GM18520 (cell line): ENCODE results near the gene RPS6KC1.
"Not testable (repeated sequence)": the region's sequence is repeated elsewhere in the genome, so short reads cannot be mapped to it uniquely, and the experiment has no call there.

Source experiments
- ATAC-seq: cut with Tn5 transposase; IDR thresholded peaks from one replicate; pipeline ENCODE4 v1.9.1; 2021; ENCODE audit not compliant: unreplicated experiment

Gene RPS6KC1

GRCh38 chr1:213054142-213054541 lies 3.1 kb downstream of the RPS6KC1 start:
- ATAC-seq = no peak

DNA sequence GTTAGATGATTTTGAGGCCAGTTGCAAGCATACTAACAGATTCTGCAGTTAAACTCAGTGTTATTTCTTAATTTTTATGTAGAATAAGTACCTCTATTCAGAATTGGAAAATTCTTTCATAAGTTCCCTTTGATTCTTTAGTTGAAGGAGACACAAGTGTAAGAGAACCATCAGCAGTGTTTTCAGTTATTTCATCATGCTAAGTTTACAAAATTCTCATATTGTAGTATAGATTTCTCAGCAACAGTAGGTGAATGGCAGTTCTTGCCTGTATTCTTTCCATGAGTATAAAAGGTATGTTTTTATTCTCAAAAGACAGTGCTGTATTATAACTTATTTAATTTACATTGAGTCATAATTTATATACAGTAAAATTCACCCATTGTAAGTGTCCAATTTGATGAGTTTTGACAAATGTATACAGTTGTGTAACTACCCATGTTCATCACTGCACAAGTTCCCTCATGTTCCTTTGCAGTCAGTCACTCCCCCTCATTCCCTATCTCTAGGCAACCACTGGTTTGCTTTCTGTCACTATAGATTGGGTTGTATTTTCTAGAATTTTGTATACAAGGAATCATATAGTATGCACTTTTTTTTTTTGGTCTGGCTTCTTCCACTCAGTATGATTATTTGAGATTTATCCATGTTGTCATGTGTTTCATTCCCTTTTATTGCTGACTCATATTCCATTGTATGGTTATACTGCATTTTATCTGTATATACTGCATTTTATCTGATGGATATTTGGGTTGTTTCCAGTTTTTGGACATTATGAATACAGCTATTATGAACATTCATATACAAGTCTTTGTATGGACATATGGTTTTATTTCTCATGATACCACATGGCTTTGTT lies 3.9 kb downstream of the RPS6KC1 start:
- no peak for ATAC-seq

DNA sequence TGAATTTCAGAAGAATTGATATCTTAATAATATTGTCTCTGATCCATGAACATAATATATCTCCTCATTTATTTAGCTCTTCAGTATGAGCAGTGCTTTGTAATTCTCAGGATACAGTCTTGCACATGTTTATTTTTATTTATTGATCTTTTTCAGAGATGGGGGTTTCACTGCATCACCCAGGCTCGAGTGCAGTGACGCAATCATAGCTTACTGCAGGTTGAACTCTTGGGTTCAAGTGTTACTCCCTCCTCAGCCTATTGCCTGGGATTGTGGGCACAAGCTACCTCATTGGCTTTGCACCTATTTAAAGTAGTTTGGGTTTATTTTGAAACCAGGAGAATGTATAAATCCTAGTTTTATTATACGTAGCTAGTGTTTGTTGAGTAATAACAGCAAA lies 4.7 kb downstream of the RPS6KC1 start:
- no peak for ATAC-seq

DNA sequence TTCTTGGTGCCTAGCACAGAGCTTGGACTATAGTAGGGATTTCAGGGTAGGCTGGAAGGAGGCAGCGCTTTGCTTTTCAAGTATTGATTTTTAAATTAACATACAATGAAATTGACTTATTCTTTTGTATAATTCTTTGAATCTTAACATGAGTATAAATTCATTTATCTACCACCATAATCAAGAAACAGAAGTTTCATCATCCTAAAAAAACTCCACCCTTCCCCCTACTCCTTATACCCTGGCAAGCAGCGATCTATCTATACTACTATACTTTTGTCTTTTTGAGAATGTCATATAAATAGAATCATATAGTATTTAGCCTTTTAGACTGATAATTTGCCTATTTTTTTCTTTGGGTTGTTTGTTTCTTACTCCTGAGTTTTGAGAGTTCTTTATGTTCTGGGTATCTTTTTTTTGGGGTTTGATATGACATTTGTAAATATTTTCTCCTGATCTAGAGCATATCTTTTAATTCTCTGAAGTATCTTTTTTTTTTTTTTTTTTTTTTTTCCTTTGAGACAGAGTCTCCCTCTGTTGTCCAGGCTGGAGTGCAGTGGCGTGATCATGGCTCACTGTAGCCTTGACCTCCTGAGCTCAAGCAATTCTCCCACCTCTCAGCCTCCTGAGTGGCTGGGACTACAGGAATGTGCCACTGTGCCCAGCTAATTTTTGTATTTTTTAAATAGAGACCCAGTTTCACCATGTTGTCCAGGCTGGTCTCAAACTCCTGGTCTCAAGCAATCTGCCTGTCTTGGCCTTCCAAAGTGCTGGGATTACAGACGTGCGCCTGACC lies 6.4 kb downstream of the RPS6KC1 start:
- ATAC-seq = no peak

GRCh38 chr1:213060836-213061235 lies 9.8 kb downstream of the RPS6KC1 start:
- no peak for ATAC-seq

DNA sequence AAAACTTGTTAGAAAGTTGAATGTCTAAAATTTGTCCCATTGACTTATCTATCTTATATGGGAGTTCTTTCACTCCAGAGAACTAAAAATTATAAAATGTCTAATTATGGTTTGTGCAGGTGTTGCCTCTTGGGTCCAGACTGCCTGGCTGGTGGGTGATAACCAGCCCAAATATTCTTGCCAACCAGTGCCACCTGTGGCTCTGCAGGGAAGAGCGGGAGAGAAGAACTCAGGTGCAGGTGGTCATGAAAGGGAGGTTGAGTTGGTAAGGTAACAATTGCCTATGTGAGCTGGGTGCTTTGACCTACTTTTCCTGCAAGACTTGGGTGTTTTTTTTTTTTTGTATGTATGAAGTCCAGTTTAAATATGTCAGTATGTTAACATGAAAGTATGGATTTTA lies 10.2 kb downstream of the RPS6KC1 start:
- ATAC-seq = no peak

- ATAC-seq = no peak
Measured at GRCh38 chr1:213065800-213066199, 14.8 kb downstream of the RPS6KC1 start.

DNA sequence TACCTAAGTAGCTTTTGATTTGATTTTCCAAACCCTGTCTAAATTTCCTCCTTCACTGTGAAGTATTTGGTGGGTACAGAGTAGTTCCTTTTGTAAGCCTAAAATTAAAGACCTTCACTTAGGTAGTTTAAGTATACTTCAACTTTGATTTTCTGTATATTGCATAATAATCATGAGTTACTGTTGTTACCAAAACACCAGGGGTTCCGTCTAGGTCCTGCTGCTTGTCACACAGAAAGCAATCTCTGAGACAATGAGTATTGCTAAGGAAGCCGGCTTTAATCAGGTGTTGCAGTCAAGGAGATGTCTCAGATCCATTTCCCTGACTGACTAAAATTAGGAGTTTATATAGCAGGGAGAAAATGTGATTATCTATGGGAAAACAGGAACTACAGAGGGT lies 15.3 kb downstream of the RPS6KC1 start:
- ATAC-seq = no peak

- ATAC-seq = no peak
Measured at GRCh38 chr1:213067352-213067751, 16.3 kb downstream of the RPS6KC1 start.

DNA sequence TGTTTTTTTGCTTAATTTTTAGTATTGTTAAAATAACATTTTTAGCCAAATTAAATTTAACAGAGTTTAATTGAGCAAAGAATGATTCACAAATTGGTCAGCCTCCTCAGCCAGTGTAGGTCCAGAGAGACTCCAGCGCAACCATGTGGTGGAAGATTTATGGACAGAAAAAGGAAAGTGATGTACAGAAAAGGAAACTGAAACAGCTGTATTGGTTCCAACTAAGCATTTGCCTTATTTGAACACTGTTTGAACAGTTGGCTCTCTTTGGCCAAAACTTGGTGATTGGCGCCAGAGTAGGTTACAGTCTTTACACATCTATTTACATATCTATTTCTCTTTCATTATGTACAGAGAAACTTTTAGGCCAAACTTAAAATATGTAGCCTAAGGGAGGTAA lies 19.4 kb downstream of the RPS6KC1 start:
- ATAC-seq = peak; percentile 95

DNA sequence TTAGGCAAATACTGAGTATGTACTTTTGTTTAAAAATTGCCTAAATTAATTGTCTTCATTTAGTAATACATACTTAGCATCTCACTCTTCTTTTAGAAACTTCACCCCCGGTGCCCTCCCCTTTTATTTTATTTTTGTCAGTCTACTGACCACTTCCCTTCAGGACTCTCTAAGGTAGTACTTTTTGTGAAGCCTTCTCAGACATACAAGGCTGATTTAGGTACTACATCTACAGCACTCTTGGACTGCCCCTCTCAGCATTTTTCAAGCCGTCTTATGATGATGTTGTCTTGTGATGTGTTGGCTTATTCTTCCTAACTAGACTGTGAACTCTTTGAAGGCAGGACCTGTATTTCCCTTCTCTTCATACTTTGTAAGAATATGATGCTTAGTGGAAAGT lies 24.7 kb downstream of the RPS6KC1 start:
- peak; percentile 61 for ATAC-seq

DNA sequence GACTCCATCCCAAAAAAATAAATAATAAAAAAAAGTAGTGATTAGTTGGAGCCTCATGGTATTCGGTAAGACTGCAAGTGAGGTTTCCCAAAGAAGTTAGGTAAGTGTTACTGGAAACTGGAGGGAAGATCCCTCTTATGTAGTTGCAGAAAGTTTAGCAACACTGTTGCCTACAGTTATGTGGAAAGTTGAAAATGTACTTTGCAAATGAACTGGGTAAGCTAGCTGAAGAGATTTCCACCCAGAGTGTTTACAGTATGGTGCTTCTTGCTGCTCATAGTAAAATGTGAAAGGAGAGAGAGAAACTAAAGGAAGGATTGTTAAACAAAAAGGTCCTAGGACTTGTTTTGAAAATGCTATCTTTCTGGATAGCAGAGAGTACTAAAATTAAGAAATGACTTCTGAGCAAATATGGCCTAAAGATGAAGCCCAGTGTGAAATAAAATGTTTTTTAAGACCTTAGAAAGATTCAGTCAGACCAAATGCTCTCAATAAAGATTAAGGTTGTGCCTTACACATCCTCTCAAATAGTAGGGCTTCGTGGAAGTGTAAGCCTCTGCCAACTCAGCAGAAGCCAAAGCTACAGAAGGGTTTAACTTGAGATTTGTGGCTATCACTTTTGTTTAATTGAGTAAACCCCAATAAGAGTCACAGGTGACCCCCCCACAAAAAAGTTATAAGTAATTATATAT lies 31.5 kb downstream of the RPS6KC1 start:
- ATAC-seq = no peak

DNA sequence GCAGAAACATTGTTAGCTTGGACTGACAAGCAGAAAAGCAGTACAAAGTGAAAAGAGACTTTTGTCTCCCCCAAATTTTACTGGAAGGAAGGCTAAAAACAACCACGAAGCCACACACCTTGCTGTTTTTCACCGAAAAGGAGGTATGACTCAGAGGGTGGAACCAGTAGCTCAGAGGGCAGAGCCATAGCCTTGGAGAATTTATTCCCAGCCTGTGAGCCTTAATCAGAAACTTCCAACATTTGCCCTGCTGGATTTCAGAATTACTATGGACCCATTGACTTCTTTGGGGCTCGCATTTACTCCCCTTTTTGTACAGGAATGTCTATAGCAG lies 32.0 kb downstream of the RPS6KC1 start:
- no peak for ATAC-seq

GRCh38 chr1:213087911-213088310 lies 36.9 kb downstream of the RPS6KC1 start:
- no peak for ATAC-seq

- ATAC-seq = no peak
Measured at GRCh38 chr1:213089924-213090677, 39.1 kb downstream of the RPS6KC1 start.

- ATAC-seq = no peak
Measured at GRCh38 chr1:213094446-213094845, 43.4 kb downstream of the RPS6KC1 start.

- no peak for ATAC-seq
Measured at GRCh38 chr1:213095467-213095866, 44.4 kb downstream of the RPS6KC1 start.

DNA sequence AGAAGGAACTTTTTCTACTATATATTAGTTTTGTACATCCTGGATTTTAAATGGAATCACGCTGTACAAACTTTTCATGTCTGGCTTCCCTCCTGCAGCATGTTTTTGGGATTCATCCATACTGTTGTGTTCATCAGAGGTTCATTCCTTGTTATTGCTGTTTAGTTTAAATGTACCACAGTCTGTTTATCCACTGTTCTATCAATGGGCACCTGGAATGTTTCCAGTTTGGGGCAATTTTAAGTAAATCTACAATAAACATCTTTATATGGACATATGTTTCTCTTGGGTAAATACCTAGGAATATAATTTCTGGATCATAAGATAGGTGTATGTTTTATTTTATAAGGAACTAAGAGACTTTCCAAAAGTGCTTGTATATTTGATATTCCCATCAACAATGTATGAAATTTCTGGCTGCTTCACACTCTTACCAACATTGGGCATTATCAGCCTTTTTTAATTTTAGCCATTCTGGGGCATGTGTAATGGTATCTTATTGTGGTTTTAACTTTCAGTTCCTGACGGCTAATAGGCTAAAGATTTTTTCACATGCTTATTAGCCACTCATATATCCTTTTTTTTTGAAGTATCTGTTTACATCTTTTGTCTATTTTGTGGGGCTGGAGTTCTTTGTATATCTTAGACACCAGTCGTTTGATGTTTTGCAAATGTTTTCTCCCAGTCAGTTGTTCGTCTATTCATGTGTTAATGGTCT lies 48.8 kb downstream of the RPS6KC1 start:
- no peak for ATAC-seq

GRCh38 chr1:213100565-213100964 lies 49.5 kb downstream of the RPS6KC1 start:
- not testable (repeated sequence) for ATAC-seq
